GM19023 (cell line): Measurements from ENCODE around the gene SRGAP1.
"Not testable (repeated sequence)": the region's sequence is repeated elsewhere in the genome, so short reads cannot be mapped to it uniquely, and the experiment has no call there.

Experiments
- ATAC-seq: cut with Tn5 transposase; IDR thresholded peaks from one replicate; pipeline ENCODE4 v1.9.1; 2021; ENCODE audit warnings: mild to moderate bottlenecking, moderate library complexity; ENCODE audit not compliant: unreplicated experiment

The SRGAP1 gene

GRCh38 chr12:63865448-63865847 lies 20.9 kb downstream of the SRGAP1 start:
- no peak for ATAC-seq

- no peak for ATAC-seq
These were observed 22.6 kb downstream of the SRGAP1 start for GRCh38 chr12:63867053-63867452.

- no peak for ATAC-seq
These were observed 25.2 kb downstream of the SRGAP1 start for GRCh38 chr12:63869656-63870055.

- ATAC-seq: no peak
These were observed 26.3 kb downstream of the SRGAP1 start for GRCh38 chr12:63870838-63871237.

- ATAC-seq: no peak
These were observed 30.5 kb downstream of the SRGAP1 start for GRCh38 chr12:63874897-63875480.

GRCh38 chr12:63875703-63876102 lies 31.2 kb downstream of the SRGAP1 start:
- ATAC-seq: no peak

GRCh38 chr12:63876980-63877379 lies 32.5 kb downstream of the SRGAP1 start:
- no peak for ATAC-seq

- no peak for ATAC-seq
These were observed 33.2 kb downstream of the SRGAP1 start for GRCh38 chr12:63877693-63878092.

GRCh38 chr12:63880235-63880634 lies 35.7 kb downstream of the SRGAP1 start:
- ATAC-seq: not testable (repeated sequence)

GRCh38 chr12:63880742-63881263 lies 36.3 kb downstream of the SRGAP1 start:
- no peak for ATAC-seq

GRCh38 chr12:63882844-63883243 lies 38.3 kb downstream of the SRGAP1 start:
- no peak for ATAC-seq

- ATAC-seq: no peak
These were observed 40.9 kb downstream of the SRGAP1 start for GRCh38 chr12:63885401-63885800.

GRCh38 chr12:63888908-63889635 lies 44.6 kb downstream of the SRGAP1 start:
- no peak for ATAC-seq

GRCh38 chr12:63889721-63890509 lies 45.4 kb downstream of the SRGAP1 start:
- no peak for ATAC-seq

- ATAC-seq: no peak
These were observed 48.7 kb downstream of the SRGAP1 start for GRCh38 chr12:63893170-63893569.

- ATAC-seq: no peak
These were observed 49.6 kb downstream of the SRGAP1 start for GRCh38 chr12:63894132-63894531.

GRCh38 chr12:63895841-63896240 lies 51.3 kb downstream of the SRGAP1 start:
- ATAC-seq: no peak

- no peak for ATAC-seq
These were observed 53.4 kb downstream of the SRGAP1 start for GRCh38 chr12:63897931-63898330.

GRCh38 chr12:63898764-63899337 lies 54.4 kb downstream of the SRGAP1 start:
- ATAC-seq: no peak

GRCh38 chr12:63899396-63899795 lies 54.9 kb downstream of the SRGAP1 start:
- no peak for ATAC-seq
